HepG2 (cell line): ENCODE results near the gene LRRC15. TPM values are rescaled to one million over a fixed set of nuclear protein-coding genes. Genes with fewer than 3 reads are reported as not detected.
A peak's percentile ranks its signal among the peaks of the same experiment; 100 is the strongest.

ENCODE experiments used
- BCL6 ChIP-seq: IDR thresholded peaks from 2 replicates; pipeline ENCODE4 v1.6.1; 2016; ENCODE audit warnings: missing genetic modification reagents, missing compliant biosample characterization
- EP300 ChIP-seq, 3 experiments: sonication (generic) in 1 of 3; formaldehyde crosslinking in 1 of 3; IDR thresholded peaks; 2 replicates each; pipeline versions ENCODE4 v1.5.1 to v1.6.1; 2011 to 2020; ENCODE audit warnings: low read depth in 2 of 3, low read length in 2 of 3, borderline replicate concordance in 1 of 3, improper control_type of control experiment in 1 of 3, mild to moderate bottlenecking in 1 of 3, missing genetic modification reagents in 1 of 3, moderate library complexity in 1 of 3
- FOSL1 ChIP-seq: sonication (generic); formaldehyde crosslinking; IDR thresholded peaks from 2 replicates; pipeline ENCODE4 v1.9.0; 2021; ENCODE audit warnings: missing genetic modification reagents, borderline replicate concordance
- KDM2A ChIP-seq: sonication (generic); formaldehyde crosslinking; IDR thresholded peaks from 2 replicates; pipeline ENCODE4 v1.4.0; 2020; ENCODE audit warnings: low read depth, missing genetic modification reagents, borderline replicate concordance
- KDM6A ChIP-seq: IDR thresholded peaks from 2 replicates; pipeline ENCODE4 v1.6.1; 2016; ENCODE audit warnings: low read depth
- TCF7 ChIP-seq: sonication (generic); IDR thresholded peaks from 2 replicates; pipeline ENCODE4 v1.6.1; 2016; ENCODE audit warnings: antibody characterized with exemption, low read depth
- TRIM24 ChIP-seq: sonication (generic); formaldehyde crosslinking; IDR thresholded peaks from 2 replicates; pipeline ENCODE4 v1.8.0; 2022; ENCODE audit warnings: mild to moderate bottlenecking, missing genetic modification reagents
- YEATS4 ChIP-seq: sonication (generic); formaldehyde crosslinking; IDR thresholded peaks from 2 replicates; pipeline ENCODE4 v1.4.0; 2020; ENCODE audit warnings: missing genetic modification reagents, borderline replicate concordance
- ZNF225 ChIP-seq: sonication (generic); formaldehyde crosslinking; IDR thresholded peaks from 2 replicates; pipeline ENCODE4 v1.4.0; 2020; ENCODE audit warnings: mild to moderate bottlenecking, missing genetic modification reagents
- ZNF232 ChIP-seq: sonication (generic); formaldehyde crosslinking; IDR thresholded peaks from 2 replicates; pipeline ENCODE4 v1.4.0; 2020; ENCODE audit warnings: missing genetic modification reagents, borderline replicate concordance
- ZNF782 ChIP-seq: sonication (generic); formaldehyde crosslinking; IDR thresholded peaks from 2 replicates; pipeline ENCODE4 v1.4.0; 2020; ENCODE audit warnings: missing genetic modification reagents, mild to moderate bottlenecking, borderline replicate concordance
- polyA plus RNA-seq, 8 experiments: library from polyadenylated mRNA; depleted of rRNA in 3 of 8; stranded (reverse) in 7 of 8; unstranded in 1 of 8; fragments of >200 nt; fragmentation: Illumina TruSeq in 4 of 8; extraction: Trizol in 4 of 8; gene quantifications; 2 replicates each; pipeline versions ENCODE4 v1.2.1 to v1.2.3, GENCODE V29; 2011 to 2016; ENCODE audit warnings: low read depth in 4 of 8, missing spikeins in 1 of 8, mixed read lengths in 1 of 8; ENCODE audit not compliant: insufficient read depth in 1 of 8
- total RNA-seq, 5 experiments: library from RNA; depleted of rRNA; stranded (reverse); fragments of >200 nt; fragmentation: Illumina TruSeq; extraction: Trizol; gene quantifications; 2 replicates each; pipeline ENCODE4 v1.2.3, GENCODE V29; 2016; ENCODE audit warnings: low read depth in 1 of 5
- TF ChIP-seq, protein P1 (sequence below): IDR thresholded peaks from 2 replicates; pipeline ENCODE4 v1.6.1; 2016; ENCODE audit warnings: low read depth, borderline replicate concordance
- TF ChIP-seq, protein P2 (sequence below): sonication (generic); formaldehyde crosslinking; IDR thresholded peaks from 2 replicates; pipeline ENCODE4 v1.4.0; 2020; ENCODE audit warnings: missing genetic modification reagents, borderline replicate concordance
- TF ChIP-seq, protein P3 (sequence below): sonication (generic); formaldehyde crosslinking; IDR thresholded peaks from 2 replicates; pipeline ENCODE4 v1.4.0; 2020; ENCODE audit warnings: missing genetic modification reagents
- TF ChIP-seq, protein P4 (sequence below): sonication (generic); formaldehyde crosslinking; IDR thresholded peaks from 2 replicates; pipeline ENCODE4 v1.4.0; 2020; ENCODE audit warnings: missing genetic modification reagents, borderline replicate concordance
- TF ChIP-seq, protein P5 (sequence below): sonication (generic); formaldehyde crosslinking; IDR thresholded peaks from 2 replicates; pipeline ENCODE4 v1.4.0; 2020; ENCODE audit warnings: missing genetic modification reagents, mild to moderate bottlenecking, borderline replicate concordance

Gene LRRC15
- total and polyA plus RNA-seq, 2 of the 13 experiments (the other 11 are each of a cell fraction or from before 2014, with no cell fraction given) = not detected

DNA sequence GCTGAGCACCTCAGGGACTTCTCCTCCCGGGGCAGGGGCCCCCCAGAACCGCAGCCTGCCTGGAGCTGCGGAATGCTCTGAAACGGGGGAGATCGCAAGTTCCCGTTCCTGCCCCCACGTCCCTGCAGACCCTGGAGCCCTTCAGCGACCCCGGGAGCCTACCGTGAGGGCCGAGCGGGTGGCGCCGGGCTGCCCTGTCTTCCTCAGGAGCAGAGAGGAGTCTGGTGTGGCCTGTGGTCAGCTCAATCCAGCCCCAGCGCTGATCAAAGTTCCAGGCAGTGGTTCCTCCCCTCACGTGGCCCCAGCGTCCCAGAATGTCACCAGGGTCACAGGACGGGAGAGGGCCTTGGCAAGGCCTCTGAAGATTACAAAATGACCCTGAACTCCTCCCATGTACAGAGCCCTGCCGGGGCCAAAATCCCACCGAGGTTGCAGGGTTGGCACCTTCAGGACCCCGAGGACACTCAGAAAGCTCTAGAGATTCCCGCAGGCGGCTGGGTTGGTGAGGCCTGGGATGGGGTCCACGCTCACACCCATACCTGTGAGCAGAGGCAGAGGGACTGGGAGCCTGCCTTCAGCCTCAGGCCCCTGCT is 18.4 kb downstream of the LRRC15 start, which contains the start of gene CPN2 (continued):
- TF ChIP-seq, protein P1, sequence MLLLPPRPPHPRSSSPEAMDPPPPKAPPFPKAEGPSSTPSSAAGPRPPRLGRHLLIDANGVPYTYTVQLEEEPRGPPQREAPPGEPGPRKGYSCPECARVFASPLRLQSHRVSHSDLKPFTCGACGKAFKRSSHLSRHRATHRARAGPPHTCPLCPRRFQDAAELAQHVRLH (CRISPR knock-in tag) = no peak
- TF ChIP-seq, protein P2, sequence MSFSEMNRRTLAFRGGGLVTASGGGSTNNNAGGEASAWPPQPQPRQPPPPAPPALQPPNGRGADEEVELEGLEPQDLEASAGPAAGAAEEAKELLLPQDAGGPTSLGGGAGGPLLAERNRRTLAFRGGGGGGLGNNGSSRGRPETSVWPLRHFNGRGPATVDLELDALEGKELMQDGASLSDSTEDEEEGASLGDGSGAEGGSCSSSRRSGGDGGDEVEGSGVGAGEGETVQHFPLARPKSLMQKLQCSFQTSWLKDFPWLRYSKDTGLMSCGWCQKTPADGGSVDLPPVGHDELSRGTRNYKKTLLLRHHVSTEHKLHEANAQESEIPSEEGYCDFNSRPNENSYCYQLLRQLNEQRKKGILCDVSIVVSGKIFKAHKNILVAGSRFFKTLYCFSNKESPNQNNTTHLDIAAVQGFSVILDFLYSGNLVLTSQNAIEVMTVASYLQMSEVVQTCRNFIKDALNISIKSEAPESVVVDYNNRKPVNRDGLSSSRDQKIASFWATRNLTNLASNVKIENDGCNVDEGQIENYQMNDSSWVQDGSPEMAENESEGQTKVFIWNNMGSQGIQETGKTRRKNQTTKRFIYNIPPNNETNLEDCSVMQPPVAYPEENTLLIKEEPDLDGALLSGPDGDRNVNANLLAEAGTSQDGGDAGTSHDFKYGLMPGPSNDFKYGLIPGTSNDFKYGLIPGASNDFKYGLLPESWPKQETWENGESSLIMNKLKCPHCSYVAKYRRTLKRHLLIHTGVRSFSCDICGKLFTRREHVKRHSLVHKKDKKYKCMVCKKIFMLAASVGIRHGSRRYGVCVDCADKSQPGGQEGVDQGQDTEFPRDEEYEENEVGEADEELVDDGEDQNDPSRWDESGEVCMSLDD (CRISPR knock-in tag) = 0 out of 2 replicates have a peak, but pooled peaks have one; percentile 38
- TF ChIP-seq KDM6A (CRISPR knock-in tag) (0 out of 2 replicates have a peak, but pooled peaks have one; percentile 37), ZNF225 (peak; percentile 40; the same call in 1 of the 2 replicates), ZNF782 (CRISPR knock-in tag) (peak; percentile 43; the same call in 1 of the 2 replicates), YEATS4 (CRISPR knock-in tag) (peak; percentile 78), KDM2A (CRISPR knock-in tag) (peak; percentile 48; the same call in 1 of the 2 replicates), FOSL1 (CRISPR knock-in tag) (no peak), TCF7 (no peak; the same call in 1 of the 2 replicates), EP300 (IDR thresholded peaks at IDR 0.05; ENCODE audit: low read depth in 2 of 2, low read length in 2 of 2) (peak in 1 of 2 experiments; percentile 42; a peak in 1 of 4 replicates), EP300 (CRISPR knock-in tag; IDR thresholded peaks at IDR 0.05; ENCODE audit: borderline replicate concordance) (no peak; the same call in 1 of the 2 replicates), TRIM24 (CRISPR knock-in tag) (no peak), ZNF232 (CRISPR knock-in tag) (peak; percentile 81; the same call in 1 of the 2 replicates), BCL6 (CRISPR knock-in tag) (peak; percentile 42; the same call in 1 of the 2 replicates)
- TF ChIP-seq, protein P3, sequence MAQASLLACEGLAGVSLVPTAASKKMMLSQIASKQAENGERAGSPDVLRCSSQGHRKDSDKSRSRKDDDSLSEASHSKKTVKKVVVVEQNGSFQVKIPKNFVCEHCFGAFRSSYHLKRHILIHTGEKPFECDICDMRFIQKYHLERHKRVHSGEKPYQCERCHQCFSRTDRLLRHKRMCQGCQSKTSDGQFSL (CRISPR knock-in tag) = no peak; the same call in 1 of the 2 replicates
- TF ChIP-seq, protein P4, sequence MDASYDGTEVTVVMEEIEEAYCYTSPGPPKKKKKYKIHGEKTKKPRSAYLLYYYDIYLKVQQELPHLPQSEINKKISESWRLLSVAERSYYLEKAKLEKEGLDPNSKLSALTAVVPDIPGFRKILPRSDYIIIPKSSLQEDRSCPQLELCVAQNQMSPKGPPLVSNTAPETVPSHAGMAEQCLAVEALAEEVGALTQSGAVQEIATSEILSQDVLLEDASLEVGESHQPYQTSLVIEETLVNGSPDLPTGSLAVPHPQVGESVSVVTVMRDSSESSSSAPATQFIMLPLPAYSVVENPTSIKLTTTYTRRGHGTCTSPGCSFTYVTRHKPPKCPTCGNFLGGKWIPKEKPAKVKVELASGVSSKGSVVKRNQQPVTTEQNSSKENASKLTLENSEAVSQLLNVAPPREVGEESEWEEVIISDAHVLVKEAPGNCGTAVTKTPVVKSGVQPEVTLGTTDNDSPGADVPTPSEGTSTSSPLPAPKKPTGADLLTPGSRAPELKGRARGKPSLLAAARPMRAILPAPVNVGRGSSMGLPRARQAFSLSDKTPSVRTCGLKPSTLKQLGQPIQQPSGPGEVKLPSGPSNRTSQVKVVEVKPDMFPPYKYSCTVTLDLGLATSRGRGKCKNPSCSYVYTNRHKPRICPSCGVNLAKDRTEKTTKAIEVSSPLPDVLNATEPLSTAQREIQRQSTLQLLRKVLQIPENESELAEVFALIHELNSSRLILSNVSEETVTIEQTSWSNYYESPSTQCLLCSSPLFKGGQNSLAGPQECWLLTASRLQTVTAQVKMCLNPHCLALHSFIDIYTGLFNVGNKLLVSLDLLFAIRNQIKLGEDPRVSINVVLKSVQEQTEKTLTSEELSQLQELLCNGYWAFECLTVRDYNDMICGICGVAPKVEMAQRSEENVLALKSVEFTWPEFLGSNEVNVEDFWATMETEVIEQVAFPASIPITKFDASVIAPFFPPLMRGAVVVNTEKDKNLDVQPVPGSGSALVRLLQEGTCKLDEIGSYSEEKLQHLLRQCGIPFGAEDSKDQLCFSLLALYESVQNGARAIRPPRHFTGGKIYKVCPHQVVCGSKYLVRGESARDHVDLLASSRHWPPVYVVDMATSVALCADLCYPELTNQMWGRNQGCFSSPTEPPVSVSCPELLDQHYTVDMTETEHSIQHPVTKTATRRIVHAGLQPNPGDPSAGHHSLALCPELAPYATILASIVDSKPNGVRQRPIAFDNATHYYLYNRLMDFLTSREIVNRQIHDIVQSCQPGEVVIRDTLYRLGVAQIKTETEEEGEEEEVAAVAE = peak; percentile 45; the same call in 1 of the 2 replicates
- TF ChIP-seq, protein P5, sequence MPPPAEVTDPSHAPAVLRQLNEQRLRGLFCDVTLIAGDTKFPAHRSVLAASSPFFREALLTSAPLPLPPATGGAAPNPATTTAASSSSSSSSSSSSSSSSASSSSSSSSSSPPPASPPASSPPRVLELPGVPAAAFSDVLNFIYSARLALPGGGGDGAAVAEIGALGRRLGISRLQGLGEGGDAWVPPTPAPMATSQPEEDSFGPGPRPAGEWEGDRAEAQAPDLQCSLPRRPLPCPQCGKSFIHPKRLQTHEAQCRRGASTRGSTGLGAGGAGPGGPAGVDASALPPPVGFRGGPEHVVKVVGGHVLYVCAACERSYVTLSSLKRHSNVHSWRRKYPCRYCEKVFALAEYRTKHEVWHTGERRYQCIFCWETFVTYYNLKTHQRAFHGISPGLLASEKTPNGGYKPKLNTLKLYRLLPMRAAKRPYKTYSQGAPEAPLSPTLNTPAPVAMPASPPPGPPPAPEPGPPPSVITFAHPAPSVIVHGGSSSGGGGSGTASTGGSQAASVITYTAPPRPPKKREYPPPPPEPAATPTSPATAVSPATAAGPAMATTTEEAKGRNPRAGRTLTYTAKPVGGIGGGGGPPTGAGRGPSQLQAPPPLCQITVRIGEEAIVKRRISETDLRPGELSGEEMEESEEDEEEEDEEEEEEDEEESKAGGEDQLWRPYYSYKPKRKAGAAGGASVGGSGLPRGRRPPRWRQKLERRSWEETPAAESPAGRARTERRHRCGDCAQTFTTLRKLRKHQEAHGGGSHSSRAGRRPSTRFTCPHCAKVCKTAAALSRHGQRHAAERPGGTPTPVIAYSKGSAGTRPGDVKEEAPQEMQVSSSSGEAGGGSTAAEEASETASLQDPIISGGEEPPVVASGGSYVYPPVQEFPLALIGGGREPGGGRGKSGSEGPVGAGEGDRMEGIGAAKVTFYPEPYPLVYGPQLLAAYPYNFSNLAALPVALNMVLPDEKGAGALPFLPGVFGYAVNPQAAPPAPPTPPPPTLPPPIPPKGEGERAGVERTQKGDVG = peak; percentile 63; the same call in 1 of the 2 replicates
